CD4-positive, alpha-beta memory T cell (primary cell): ENCODE data around the gene GAK. TPM values are rescaled to one million over a fixed set of nuclear protein-coding genes. Genes with fewer than 3 reads are reported as not detected.

ENCODE experiments used
- CTCF ChIA-PET: fragments of 350-600 bp; sonication (Branson Sonifier 250); formaldehyde crosslinking; loops from one replicate; lab custom pipeline; 2021; ENCODE audit warnings: inconsistent platforms; ENCODE audit not compliant: partially characterized antibody; lab: Charles Lee
- POLR2A ChIA-PET: fragments of 350-600 bp; sonication (Branson Sonifier 250); formaldehyde crosslinking; loops from one replicate; lab custom pipeline; 2021; ENCODE audit not compliant: partially characterized antibody; lab: Charles Lee
- DNase-seq, 5 donors: peaks; one replicate each; pipeline versions ENCODE4 v3.0.0 to v3.0.0-alpha.2; 2020 to 2022; ENCODE audit warnings: mixed read lengths in 1 of 5
- H3K27ac ChIP-seq: one replicate; pipeline ENCODE4 v1.7.0; 2013; ENCODE audit warnings: low read depth, low read length
- H3K27me3 ChIP-seq: 2 replicates; pipeline ENCODE4 v1.7.0; 2013; ENCODE audit warnings: mild to moderate bottlenecking, low read length, moderate library complexity; ENCODE audit not compliant: insufficient read depth
- H3K36me3 ChIP-seq: 2 replicates; pipeline ENCODE4 v1.7.0; 2013; ENCODE audit warnings: mild to moderate bottlenecking, low read length, moderate library complexity; ENCODE audit not compliant: insufficient read depth
- H3K4me1 ChIP-seq: 2 replicates; pipeline ENCODE4 v1.7.0; 2013; ENCODE audit warnings: mild to moderate bottlenecking, low read length, moderate library complexity; ENCODE audit not compliant: insufficient read depth
- H3K4me3 ChIP-seq, 2 donors: one replicate each; pipeline ENCODE4 v1.7.0; 2013; ENCODE audit warnings: low read length in 2 of 2, mild to moderate bottlenecking in 1 of 2
- H3K9me3 ChIP-seq, 2 donors: one replicate each; pipeline ENCODE4 v1.7.0; 2013; ENCODE audit warnings: low read length in 2 of 2, control low read depth in 1 of 2; ENCODE audit not compliant: control insufficient read depth in 1 of 2
- H3K27ac Mint-ChIP-seq, 7 donors: one replicate each; pipeline ENCODE4 v1.8.0; 2020 to 2021; ENCODE audit warnings: mixed read lengths in 7 of 7, mild to moderate bottlenecking in 6 of 7, inconsistent platforms in 3 of 7, moderate library complexity in 3 of 7
- H3K27me3 Mint-ChIP-seq, 2 donors: one replicate each; pipeline ENCODE4 v1.8.0; 2020 to 2021; ENCODE audit warnings: mixed read lengths in 2 of 2
- H3K36me3 Mint-ChIP-seq, 2 donors: one replicate each; pipeline ENCODE4 v1.8.0; 2020 to 2021; ENCODE audit warnings: mixed read lengths in 2 of 2, inconsistent platforms in 1 of 2, mild to moderate bottlenecking in 1 of 2
- H3K4me1 Mint-ChIP-seq, 4 donors: one replicate each; pipeline ENCODE4 v1.8.0; 2020 to 2021; ENCODE audit warnings: mixed read lengths in 4 of 4, mild to moderate bottlenecking in 1 of 4
- H3K4me3 Mint-ChIP-seq, 8 donors: one replicate each; pipeline ENCODE4 v1.8.0; 2020 to 2021; ENCODE audit warnings: mixed read lengths in 8 of 8, mild to moderate bottlenecking in 7 of 8, moderate library complexity in 6 of 8, inconsistent platforms in 3 of 8
- H3K9me3 Mint-ChIP-seq, 8 donors: one replicate each; pipeline ENCODE4 v1.8.0; 2020 to 2021; ENCODE audit warnings: mixed read lengths in 8 of 8, mild to moderate bottlenecking in 5 of 8, inconsistent platforms in 3 of 8, moderate library complexity in 1 of 8
- intact Hi-C: fragments of 100-400 bp; cut with micrococcal nuclease; formaldehyde crosslinking; loops from one replicate; pipeline ENCODE4 v1.15.1; 2023
- polyA plus RNA-seq, 2 donors: library from polyadenylated mRNA; unstranded; fragments of 300-500 nt; fragmentation: Illumina TruSeq; gene quantifications; one replicate each; pipeline ENCODE4 v1.2.3, GENCODE V29; 2021
- total RNA-seq, 2 experiments: library from RNA; stranded (reverse); gene quantifications; one replicate each; pipeline ENCODE4 v1.2.3, GENCODE V29; 2021

Gene GAK
- total and polyA plus RNA-seq, 4 experiments from 2014 or later, result 32.5 to 188 (median 130) TPM

GRCh38 chr4:871484-871883 is 60.6 kb downstream of the GAK start:
- no peak overlapping the region for H3K27ac ChIP-seq
- intact Hi-C loops, result no loop called here
- peak overlapping the region in 1 of 8 donors; percentile 54 for H3K4me3 Mint-ChIP-seq
- peaks cover 0 to 12% (median under 1%) of the 10 kb centered on the region in 4 donors for H3K4me1 Mint-ChIP-seq
- no peaks in the 10 kb centered on the region for H3K9me3 Mint-ChIP-seq
- ChIA-PET POLR2A (no interaction called here), CTCF (interaction anchor here (1.2 kb wide), 1 partner anchor 61 kb away, joined by 5 read pairs; the partner anchor contains the start of genes GAK and TMEM175)
- no peaks in the 10 kb centered on the region for H3K4me1 ChIP-seq
- no peaks in the 10 kb centered on the region for H3K9me3 ChIP-seq
- no peak overlapping the region for H3K27ac Mint-ChIP-seq
- no peak for DNase-seq
- no peak overlapping the region for H3K4me3 ChIP-seq
- H3K27me3 ChIP-seq, result no peaks in the 10 kb centered on the region
- peaks cover 48% of the 10 kb centered on the region for H3K36me3 ChIP-seq
- no peaks in the 10 kb centered on the region for H3K27me3 Mint-ChIP-seq
- H3K36me3 Mint-ChIP-seq, result peaks cover 40 to 46% of the 10 kb centered on the region in 2 donors

DNA sequence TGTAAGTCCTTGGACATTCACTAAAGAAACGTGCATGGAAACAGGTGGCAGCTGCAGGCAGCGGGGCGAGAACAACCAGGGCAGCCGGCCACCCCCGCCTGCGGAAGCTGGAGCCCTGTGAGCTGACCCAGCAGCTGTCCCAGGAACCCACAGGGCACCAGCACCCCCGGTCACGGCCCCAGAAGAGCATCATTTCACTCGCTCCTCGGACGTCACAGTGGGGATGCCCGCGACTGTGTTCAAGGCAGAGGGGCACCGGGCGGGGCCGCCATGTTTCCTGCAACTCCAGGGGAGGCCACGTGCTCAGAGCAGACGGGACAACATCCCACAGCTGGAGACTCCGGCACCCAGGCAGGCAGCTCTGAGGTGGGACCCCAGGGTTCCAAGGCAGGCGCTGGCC is 61.2 kb downstream of the GAK start:
- POLR2A ChIA-PET, result no interaction called here
- intact Hi-C loops, result no loop called here

GRCh38 chr4:869776-870175 is 62.3 kb downstream of the GAK start:
- peak overlapping the region in 2 of 7 donors; percentile 48 to 77 for H3K27ac Mint-ChIP-seq

More for the DNA sequence above, 61.2 kb downstream of the GAK start:
- Mint-ChIP-seq H3K9me3 (no peaks in the 10 kb centered on the region), H3K27ac (no peak overlapping the region), H3K4me1 (peaks cover 0 to 12% (median under 1%) of the 10 kb centered on the region in 4 donors), H3K4me3 (no peak overlapping the region), H3K27me3 (no peaks in the 10 kb centered on the region), H3K36me3 (peaks cover 35 to 46% of the 10 kb centered on the region in 2 donors)
- H3K4me1 ChIP-seq, result no peaks in the 10 kb centered on the region
- H3K36me3 ChIP-seq, result peaks cover 48% of the 10 kb centered on the region
- H3K27me3 ChIP-seq, result no peaks in the 10 kb centered on the region
- no peak overlapping the region for H3K4me3 ChIP-seq
- no peak for DNase-seq
- CTCF ChIA-PET, result no interaction called here
- no peaks in the 10 kb centered on the region for H3K9me3 ChIP-seq
- H3K27ac ChIP-seq, result no peak overlapping the region

DNA sequence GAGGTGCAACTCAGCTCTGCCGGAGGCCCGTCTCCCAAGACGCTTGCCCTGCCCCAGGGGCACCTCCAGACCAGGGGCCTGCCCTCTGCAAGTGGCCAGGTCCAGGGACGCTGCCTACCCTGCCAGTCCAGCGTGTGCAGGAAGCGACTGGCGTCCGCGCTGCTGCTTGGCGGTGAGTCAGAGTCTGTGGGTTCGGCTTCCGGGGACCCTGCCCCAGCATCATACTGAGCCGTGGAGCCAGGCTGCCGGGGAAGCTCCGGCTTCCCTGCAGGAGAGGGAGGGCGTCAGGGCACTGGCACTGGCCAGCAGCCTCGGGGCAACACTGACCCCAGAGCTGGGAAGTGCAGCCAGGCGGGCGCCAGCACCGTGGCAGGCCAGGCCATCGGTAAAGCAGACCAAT is 63.7 kb downstream of the GAK start:
- CTCF ChIA-PET, result no interaction called here
- H3K27me3 Mint-ChIP-seq, result no peaks in the 10 kb centered on the region
- H3K27ac Mint-ChIP-seq, result no peak overlapping the region
- Histone ChIP-seq H3K27ac (no peak overlapping the region), H3K4me1 (no peaks in the 10 kb centered on the region), H3K9me3 (no peaks in the 10 kb centered on the region), H3K36me3 (peaks cover 45% of the 10 kb centered on the region), H3K4me3 (no peak overlapping the region), H3K27me3 (no peaks in the 10 kb centered on the region)
- H3K9me3 Mint-ChIP-seq, result no peaks in the 10 kb centered on the region
- DNase-seq, result no peak
- intact Hi-C loops, result no loop called here
- peaks cover 0 to 7% (median 0%) of the 10 kb centered on the region in 4 donors for H3K4me1 Mint-ChIP-seq
- H3K4me3 Mint-ChIP-seq, result no peak overlapping the region
- POLR2A ChIA-PET, result no interaction called here
- H3K36me3 Mint-ChIP-seq, result peaks cover 18 to 39% of the 10 kb centered on the region in 2 donors

More at GRCh38 chr4:869776-870175, 62.3 kb downstream of the GAK start:
- Histone ChIP-seq H3K4me1 (no peaks in the 10 kb centered on the region), H3K27ac (no peak overlapping the region), H3K27me3 (no peaks in the 10 kb centered on the region), H3K36me3 (peaks cover 51% of the 10 kb centered on the region), H3K4me3 (no peak overlapping the region), H3K9me3 (no peaks in the 10 kb centered on the region)
- peaks cover 28 to 43% of the 10 kb centered on the region in 2 donors for H3K36me3 Mint-ChIP-seq
- DNase-seq, result no peak
- no peak overlapping the region for H3K4me3 Mint-ChIP-seq
- H3K4me1 Mint-ChIP-seq, result peaks cover 0 to 12% (median under 1%) of the 10 kb centered on the region in 4 donors
- ChIA-PET POLR2A (no interaction called here), CTCF (no interaction called here)
- intact Hi-C loops, result no loop called here
- no peaks in the 10 kb centered on the region for H3K27me3 Mint-ChIP-seq
- H3K9me3 Mint-ChIP-seq, result no peaks in the 10 kb centered on the region

DNA sequence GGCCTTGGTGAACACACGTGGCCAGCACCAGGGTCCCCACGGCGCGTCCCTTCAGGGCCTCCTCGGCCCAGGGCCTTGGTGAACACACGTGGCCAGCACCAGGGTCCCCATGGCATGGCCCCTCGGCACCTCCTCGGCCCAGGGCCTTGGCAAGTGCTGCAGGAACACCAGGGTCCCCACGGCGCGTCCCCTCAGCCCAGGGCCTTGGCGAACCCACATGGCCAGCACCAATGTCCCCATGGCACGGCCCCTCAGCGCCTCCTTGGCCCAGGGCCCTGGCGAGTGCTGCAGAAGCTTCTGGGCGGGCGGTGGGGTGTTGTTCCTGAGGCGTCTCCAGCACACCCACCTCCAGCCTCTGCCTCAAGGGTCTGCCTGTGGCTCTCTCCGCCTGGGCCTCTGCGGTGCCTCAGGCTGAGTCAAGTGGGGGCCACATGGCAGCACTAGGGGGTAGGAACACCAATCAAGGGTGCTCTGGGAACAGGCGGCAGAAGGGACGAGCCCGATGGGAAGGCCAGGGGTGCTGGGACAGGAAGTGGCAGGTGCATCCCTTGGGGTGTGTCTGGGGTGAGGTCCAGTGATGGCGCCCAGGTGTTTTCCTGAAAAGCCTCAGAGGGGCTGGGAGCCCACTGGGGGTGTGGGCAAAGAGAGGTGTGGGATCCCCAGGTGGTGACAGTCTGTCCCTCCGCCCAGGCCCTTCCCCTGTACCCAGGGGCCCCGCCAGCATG is 64.4 kb downstream of the GAK start:
- no peaks in the 10 kb centered on the region for H3K27me3 Mint-ChIP-seq
- peaks cover 20 to 41% of the 10 kb centered on the region in 2 donors for H3K36me3 Mint-ChIP-seq
- DNase-seq, result peak in 1 of 5 donors; percentile 6
- Histone ChIP-seq H3K4me1 (no peaks in the 10 kb centered on the region), H3K27me3 (no peaks in the 10 kb centered on the region), H3K36me3 (peaks cover 48% of the 10 kb centered on the region), H3K27ac (no peak overlapping the region), H3K9me3 (no peaks in the 10 kb centered on the region), H3K4me3 (no peak overlapping the region)
- ChIA-PET CTCF (no interaction called here), POLR2A (no interaction called here)
- no peak overlapping the region for H3K4me3 Mint-ChIP-seq
- no peaks in the 10 kb centered on the region for H3K9me3 Mint-ChIP-seq
- H3K4me1 Mint-ChIP-seq, result peaks cover 0 to 7% (median 0%) of the 10 kb centered on the region in 4 donors
- intact Hi-C loops, result no loop called here
- H3K27ac Mint-ChIP-seq, result no peak overlapping the region

GRCh38 chr4:866761-867390 is 65.2 kb downstream of the GAK start:
- peaks cover 0 to 7% (median 0%) of the 10 kb centered on the region in 4 donors for H3K4me1 Mint-ChIP-seq
- no peak overlapping the region for H3K27ac Mint-ChIP-seq
- DNase-seq, result peak in 1 of 5 donors; percentile 6
- no peaks in the 10 kb centered on the region for H3K27me3 ChIP-seq
- POLR2A ChIA-PET, result no interaction called here
- H3K9me3 ChIP-seq, result no peaks in the 10 kb centered on the region
- intact Hi-C loops, result no loop called here
- CTCF ChIA-PET, result no interaction called here
- H3K36me3 Mint-ChIP-seq, result peaks cover 25 to 48% of the 10 kb centered on the region in 2 donors
- H3K27ac ChIP-seq, result no peak overlapping the region
- H3K4me3 ChIP-seq, result no peak overlapping the region
- H3K27me3 Mint-ChIP-seq, result no peaks in the 10 kb centered on the region
- H3K9me3 Mint-ChIP-seq, result no peaks in the 10 kb centered on the region
- H3K4me3 Mint-ChIP-seq, result no peak overlapping the region
- H3K36me3 ChIP-seq, result peaks cover 51% of the 10 kb centered on the region
- H3K4me1 ChIP-seq, result no peaks in the 10 kb centered on the region

DNA sequence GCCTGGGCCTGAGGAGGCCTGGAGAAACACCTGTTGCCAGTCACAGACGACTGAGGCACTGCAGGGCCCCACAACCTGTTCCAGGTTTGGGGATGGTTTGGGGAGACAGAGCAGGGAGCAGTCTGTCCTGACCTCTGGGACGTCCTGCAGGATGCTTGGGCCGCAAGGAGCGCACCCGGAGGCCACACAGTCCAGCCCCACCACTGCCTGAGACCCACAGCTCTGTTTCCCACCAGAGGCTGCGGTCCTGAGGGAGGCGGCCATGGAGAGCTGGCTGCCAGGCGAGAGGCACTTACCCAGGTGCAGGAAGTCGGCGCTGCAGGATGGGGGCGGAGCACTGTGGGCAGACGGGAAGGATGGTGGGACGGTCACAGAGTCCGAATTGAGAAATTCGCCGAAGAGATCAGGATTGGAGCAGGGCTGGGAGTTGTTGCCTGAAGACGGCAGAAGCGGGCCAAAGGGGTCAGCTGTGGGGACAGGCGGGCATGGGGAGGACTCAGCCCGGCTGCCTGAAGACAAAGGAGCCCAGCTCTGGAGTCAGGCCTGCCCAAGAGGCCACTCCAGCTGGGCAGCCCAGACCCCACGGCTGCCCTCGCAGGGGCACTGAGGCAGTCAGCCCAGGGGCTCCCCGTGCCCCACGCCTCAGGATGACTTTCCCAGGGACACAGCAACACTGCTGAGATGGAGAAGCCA is 65.9 kb downstream of the GAK start:
- Mint-ChIP-seq H3K27ac (no peak overlapping the region), H3K4me1 (peaks cover 0 to 7% (median 0%) of the 10 kb centered on the region in 4 donors), H3K4me3 (no peak overlapping the region), H3K36me3 (peaks cover 30 to 47% of the 10 kb centered on the region in 2 donors), H3K27me3 (no peaks in the 10 kb centered on the region), H3K9me3 (no peaks in the 10 kb centered on the region)
- no peak overlapping the region for H3K27ac ChIP-seq
- intact Hi-C loops, result no loop called here
- CTCF ChIA-PET, result no interaction called here
- H3K27me3 ChIP-seq, result no peaks in the 10 kb centered on the region
- no peaks in the 10 kb centered on the region for H3K9me3 ChIP-seq
- H3K4me3 ChIP-seq, result no peak overlapping the region
- DNase-seq, result no peak
- H3K36me3 ChIP-seq, result peaks cover 58% of the 10 kb centered on the region
- H3K4me1 ChIP-seq, result no peaks in the 10 kb centered on the region
- POLR2A ChIA-PET, result no interaction called here
